ENCODE results near the gene PITPNM3.
A peak's percentile ranks its signal among the peaks of the same experiment; 100 is the strongest.

Gene PITPNM3

GRCh38 chr17:6525141-6525540 lies 31.2 kb downstream of the PITPNM3 start:
- DNase-seq = no peak

DNA sequence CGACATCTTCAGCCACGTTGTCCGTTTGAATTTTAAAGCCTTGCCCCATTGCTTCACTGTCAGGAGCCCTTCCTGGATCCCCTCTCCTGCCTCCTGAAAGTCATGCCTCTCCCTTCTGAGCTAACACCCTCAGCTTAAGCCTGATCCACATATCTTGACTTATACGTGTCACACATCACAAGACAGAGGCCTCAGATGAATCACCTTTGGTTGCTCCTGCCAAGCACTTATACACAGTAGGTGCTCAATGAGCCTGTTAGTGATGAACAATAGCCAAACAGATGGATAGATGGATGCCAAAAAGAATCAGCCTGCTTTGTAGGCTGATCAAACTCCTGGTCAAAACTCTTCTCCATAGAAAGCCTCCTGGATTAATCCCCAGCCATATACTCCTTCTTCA lies 31.8 kb downstream of the PITPNM3 start:
- no peak for DNase-seq

GRCh38 chr17:6523809-6524355 lies 32.5 kb downstream of the PITPNM3 start:
- no peak for DNase-seq

DNA sequence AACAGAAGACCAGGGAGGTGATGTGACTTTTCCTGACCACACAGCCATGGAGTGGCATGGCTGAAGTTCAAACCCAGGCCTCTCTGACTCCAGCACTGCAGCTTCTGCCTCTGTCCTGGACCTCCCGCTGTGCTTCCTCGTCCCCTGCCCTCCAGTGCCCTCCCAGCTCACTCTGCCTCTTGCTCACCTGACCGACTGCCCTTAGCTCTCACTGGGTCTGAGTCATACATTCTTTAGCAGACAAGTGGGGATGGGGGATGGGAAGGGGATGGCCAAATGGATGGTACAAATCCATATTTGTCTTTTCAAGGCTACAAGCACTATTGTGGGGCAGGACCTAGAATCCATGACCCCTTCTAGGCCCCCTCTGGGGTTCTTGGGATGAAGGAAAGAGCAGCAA lies 33.0 kb downstream of the PITPNM3 start:
- no peak for DNase-seq

DNA sequence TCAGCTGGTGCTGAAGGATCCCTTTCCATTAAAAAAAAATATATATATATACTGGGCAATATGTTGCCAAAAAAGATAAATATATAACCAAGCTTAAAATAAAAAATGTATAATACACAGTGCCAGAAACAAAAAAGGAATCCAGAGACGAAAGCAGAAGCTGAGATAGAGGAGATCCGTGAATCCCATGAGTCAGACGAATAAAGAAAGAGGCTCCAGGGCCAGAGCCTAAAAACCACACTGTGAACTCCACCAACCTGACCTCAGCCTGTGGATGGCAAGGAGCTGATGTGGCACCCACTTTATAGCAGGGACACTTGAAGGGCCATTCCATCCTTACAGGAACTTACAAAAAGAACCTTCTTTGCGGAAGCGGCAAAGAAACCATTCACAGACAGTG lies 34.8 kb downstream of the PITPNM3 start:
- no peak for DNase-seq

DNA sequence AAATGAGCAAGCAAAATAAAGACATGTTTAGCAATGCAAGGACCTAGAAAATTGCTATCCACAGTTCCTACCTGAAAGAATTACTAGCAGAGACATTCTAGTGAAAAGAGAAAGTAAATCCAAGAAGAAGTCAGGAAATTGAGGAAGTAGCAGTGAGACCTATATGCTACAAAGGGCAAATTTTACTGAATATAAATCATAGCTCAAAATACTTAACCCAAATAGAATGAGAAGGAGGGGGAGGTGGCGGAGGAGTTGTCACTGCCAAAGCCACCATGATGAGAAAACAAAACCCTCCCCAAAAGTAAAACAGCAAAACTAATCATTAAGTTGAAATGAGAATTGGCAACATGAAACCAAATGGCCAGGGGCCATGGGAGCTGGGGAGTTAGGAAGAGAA lies 39.3 kb downstream of the PITPNM3 start:
- peak; percentile 33 for DNase-seq

GRCh38 chr17:6514371-6514770 lies 42.0 kb downstream of the PITPNM3 start:
- no peak for DNase-seq

DNA sequence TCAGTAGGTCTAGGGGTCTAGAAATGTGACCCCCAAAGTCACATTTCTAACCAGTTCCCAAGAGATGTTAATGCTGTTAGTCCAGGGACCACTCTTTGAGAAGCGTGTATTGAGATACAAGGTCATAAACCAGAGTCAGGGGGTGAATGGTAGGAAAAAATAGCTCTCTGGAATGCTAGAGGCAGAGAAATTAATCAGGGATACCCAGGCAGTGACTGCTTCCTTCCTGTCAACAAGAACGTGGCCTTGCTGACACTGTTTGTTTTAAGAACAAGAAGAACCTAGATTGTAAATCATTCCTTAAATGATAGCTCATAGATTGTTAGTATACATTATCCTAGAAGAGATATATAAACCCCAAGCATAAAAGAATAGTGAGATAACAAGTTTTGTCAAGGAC lies 43.8 kb downstream of the PITPNM3 start:
- no peak for DNase-seq

DNA sequence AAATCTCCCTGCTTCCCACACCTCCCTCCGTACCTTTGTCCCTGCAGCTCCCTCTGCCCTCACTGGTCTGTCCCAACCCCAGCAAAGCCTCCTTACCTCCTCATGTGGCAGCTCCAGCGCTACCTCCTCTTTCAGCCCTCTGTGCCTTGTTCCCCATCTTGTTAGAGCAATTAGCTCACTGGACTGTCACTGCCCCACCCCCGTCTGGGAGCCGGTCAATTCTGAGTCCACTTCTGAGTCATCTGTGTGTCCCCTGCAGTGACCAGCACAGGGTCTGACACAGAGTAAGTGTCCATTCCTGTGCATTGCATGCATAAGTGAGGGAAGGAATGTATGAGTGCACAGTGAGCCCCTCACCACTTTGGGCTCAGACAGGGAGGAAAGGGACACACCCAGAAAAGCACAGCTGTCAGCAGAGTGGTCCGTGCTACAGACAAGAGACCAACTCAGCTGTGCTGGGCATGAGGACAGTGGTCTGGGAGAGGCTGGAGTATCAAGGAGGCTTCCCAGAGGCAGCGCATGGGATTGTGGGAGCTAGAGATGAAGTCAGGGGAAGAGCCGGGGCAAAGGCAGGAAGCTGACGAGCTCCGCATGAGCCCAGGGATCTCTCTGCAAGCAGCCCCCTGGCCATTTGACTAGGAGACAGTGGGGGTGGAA lies 45.9 kb downstream of the PITPNM3 start:
- no peak for DNase-seq

- DNase-seq = no peak
Observed at GRCh38 chr17:6509921-6510320, 46.4 kb downstream of the PITPNM3 start.

- no peak for DNase-seq
Observed at GRCh38 chr17:6509031-6509771, 47.2 kb downstream of the PITPNM3 start.

GRCh38 chr17:6508519-6509030 lies 47.8 kb downstream of the PITPNM3 start:
- DNase-seq = no peak

- no peak for DNase-seq
Observed at GRCh38 chr17:6508016-6508415, 48.3 kb downstream of the PITPNM3 start.

DNA sequence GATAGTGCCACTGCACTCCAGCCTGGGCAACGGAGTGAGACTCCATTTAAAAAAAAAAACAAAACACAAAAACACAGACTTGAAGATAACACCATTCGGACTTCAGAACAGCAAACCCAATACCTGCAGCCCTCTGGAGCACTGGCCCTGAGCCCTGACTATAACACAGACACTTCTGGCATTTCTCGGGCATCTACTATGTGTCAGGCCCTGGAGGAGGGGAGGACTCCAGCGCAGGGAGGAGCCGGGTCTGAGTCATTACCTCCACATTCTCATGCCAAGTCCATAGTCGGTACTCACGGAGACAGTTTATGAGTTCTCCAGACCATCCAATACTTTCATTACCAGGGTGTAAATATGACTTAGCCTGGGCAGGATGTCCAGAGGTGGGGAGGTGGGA lies 48.8 kb downstream of the PITPNM3 start:
- no peak for DNase-seq

DNA sequence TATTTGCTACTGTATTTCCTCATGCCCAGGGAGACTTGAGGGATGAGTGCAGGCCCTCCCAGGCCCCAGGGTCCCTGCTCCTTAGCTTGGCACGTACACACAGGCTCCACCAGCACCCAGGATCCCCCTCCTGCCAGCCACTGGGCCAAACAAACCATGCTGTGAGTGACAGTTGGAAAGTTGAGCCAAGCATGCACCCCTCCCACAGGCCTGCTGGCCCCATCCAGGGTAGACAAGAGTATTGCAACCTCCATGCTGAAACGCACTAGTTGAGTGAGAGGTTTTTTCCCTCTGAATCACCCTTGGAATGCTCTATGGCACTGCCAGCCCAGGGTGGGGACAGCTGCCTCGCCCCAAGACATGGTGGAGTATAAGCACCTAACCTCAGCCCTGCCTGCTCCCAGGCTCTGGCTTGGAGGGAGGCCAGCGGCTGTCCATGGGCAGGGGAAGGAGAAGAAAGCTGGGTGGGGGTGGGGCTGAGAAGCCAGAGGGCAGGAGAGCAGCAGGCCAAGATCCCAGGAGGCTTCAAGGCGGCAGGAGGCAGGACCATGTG lies 49.6 kb downstream of the PITPNM3 start:
- DNase-seq = no peak

DNA sequence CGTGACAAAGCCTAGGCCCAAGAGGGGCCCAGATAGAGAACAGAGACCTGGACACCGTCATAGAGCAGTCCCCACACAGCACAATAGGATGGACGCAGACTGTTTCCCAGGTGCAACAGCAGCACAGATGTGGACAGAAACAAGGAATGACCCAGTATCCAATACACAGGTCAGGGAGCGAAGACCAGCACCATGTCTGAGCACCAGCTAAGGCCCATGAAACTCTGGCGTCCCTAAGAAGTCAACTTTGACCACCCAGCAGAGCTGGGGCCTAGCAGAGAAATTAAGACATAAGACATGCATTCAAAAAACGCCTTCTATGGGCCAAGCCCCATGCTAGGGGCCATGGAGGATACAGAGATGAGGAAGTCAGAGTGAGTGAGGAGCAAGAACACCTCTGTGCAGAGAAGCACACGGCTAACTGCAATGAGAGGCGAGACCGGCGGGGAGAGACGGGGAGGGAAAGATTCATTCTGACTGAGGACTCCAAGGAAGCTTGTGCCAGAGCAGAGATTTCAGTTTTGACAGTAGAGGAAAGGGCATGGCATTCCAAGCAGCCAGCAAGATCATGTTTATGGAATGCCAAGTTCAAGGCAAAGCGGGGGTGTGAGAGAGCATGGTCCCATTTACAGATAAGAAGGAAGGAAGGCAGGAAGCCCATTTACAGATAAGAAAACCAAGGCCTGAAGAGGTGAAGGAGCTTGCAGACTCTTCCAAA lies 50.8 kb downstream of the PITPNM3 start:
- DNase-seq = no peak

- DNase-seq = no peak
Observed at GRCh38 chr17:6503641-6504195, 52.6 kb downstream of the PITPNM3 start.

GRCh38 chr17:6502871-6503509 lies 53.4 kb downstream of the PITPNM3 start:
- no peak for DNase-seq

DNA sequence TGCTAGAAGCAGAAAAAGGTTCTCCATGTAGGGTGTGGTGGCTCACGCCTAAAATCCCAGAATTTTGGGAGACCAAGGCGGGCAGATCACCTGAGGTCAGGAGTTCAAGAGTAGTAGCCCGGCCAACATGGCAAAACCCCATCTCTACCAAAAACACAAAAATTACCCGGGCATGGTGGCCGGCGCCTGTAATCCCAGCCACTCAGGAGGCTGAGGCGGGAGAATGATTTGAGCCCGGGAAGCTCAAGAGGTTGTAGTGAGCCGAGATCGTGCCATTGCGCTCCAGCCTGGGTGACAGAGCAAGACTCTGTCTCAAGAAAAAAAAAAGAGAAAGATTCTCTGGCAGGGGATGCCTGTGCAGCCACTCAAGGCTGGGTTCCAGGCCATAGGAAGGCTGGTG lies 54.2 kb downstream of the PITPNM3 start:
- DNase-seq = no peak

DNA sequence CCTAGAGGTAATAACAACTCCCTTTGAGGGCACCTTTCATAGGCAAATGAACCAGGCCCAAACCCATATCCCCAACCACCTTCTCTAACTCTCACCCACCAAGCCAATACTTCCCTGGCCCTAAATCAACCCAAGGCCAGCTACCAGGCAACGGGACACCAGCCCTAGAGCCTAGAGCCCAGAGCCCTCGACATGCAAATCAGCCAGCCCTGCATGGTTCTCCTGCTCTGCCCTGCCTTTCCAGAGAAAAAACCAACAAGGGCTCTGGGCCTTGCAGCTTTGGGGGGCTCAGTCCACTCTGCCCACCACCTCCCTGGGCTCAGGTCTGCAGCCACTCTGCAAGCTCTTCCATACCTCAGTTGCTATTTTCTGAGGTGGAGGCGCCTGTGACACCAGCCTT lies 55.0 kb downstream of the PITPNM3 start:
- DNase-seq = no peak

DNA sequence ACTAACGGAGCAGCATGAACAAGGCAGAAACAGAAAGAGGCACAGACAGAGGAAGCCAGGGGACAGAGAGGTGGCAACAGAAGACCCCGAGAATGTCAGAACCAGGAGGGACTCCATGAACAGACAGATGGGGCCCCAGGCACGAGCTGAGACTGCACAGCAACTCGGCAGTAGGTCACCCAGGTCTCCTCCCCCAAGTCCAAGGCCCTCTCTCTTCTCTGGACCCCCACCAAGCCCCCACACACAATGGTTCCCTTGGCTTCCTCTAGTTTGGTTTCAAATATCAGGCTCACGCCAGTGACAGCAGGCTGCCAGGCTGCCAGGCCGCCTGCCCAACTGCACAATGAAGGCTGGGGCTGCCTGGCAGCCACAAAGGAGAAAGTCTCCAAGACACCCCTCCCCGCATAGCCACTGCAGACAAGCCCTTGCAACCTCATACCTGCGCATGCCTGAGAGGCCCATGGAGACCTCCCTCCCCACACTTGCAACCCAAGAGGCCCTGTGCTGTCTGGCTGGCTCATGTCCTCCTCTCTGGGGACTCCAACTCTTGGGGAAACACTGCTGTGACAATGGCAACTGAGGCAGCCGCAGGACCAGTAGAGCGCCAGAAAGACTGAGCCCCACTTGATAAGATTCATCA lies 57.3 kb downstream of the PITPNM3 start:
- no peak for DNase-seq

DNA sequence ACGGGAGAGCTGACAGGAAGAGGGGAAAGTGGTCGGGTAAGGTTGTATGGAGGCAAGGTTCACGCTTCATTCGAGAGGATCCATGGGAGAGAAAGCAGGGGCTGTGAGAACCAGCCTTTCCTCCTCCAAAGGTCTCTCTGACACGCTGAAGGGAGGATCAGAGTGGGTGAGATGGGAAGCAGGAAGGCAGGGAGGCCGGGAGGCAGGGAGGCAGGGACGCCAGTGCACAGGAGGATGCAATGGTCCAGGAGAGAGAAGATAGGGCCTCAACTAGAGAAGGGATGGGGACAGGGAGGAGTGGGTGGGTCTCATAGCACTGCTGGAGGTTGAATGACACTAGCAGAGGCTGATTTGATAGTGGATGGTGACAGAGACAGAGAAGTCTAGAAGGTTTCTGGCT lies 58.0 kb downstream of the PITPNM3 start:
- no peak for DNase-seq

All from inflammatory macrophage treated with lipopolysaccharide for 4 hours (primary cell).